GM10266 (cell line): Measurements from ENCODE around the gene MMP2.

Experiments
- DNase-seq: peaks from one replicate; pipeline ENCODE4 v3.0.0; 2012; ENCODE audit errors: extremely low spot score
- CTCF ChIP-seq: IDR thresholded peaks from 2 replicates; pipeline ENCODE4 v1.5.1; 2012; ENCODE audit warnings: mild to moderate bottlenecking, low read depth; ENCODE audit not compliant: control insufficient read depth, insufficient read depth; ENCODE audit errors: missing control alignments

The MMP2 gene

GRCh38 chr16:55499951-55500529 is 21.0 kb downstream of the MMP2 start:
- no peak for TF ChIP-seq CTCF
- DNase-seq, result no peak

- TF ChIP-seq CTCF, result no peak
- DNase-seq, result no peak
These were observed 21.6 kb downstream of the MMP2 start for GRCh38 chr16:55500530-55501011.

GRCh38 chr16:55501549-55502322 is 22.7 kb downstream of the MMP2 start:
- no peak for TF ChIP-seq CTCF
- no peak for DNase-seq

- no peak for DNase-seq
- no peak for TF ChIP-seq CTCF
These were observed 23.9 kb downstream of the MMP2 start for GRCh38 chr16:55502801-55503366.

GRCh38 chr16:55503726-55504550 is 24.9 kb downstream of the MMP2 start:
- no peak for TF ChIP-seq CTCF
- DNase-seq, result peak; percentile 3

- no peak for TF ChIP-seq CTCF
These were observed 26.5 kb downstream of the MMP2 start for GRCh38 chr16:55505333-55506015.

More at GRCh38 chr16:55505333-55506015, 26.5 kb downstream of the MMP2 start:
- DNase-seq, result peak; percentile 5
